Measurements from ENCODE around the gene TEX14.

TEX14 gene

DNA sequence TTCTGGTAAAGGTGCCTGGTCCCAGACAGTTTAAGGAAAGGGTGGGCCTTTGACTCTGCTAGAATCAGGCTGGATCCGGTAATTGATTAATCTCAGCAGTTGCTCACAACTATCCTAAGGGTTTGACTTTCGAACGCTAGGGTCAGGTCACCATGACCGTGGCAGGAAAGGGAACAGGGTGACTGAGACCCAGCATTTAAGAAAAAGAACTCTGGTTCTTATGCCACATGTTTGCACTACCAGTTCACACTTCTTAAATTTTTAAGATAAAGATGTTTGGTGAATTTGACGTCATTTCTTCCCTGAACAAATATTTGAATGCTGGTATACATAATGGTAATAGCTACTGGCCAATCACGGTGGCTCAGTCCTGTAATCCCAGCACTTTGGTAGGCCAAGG is 52.2 kb downstream of the TEX14 start:
- Histone ChIP-seq H3K36me3 (ENCODE audit: control insufficient read depth, insufficient read depth, low read length) (no peaks in the 10 kb centered on the region), H3K4me3 (replicated peaks; ENCODE audit: low read depth, low read length) (no peak overlapping the region), H3K27me3 (replicated peaks; ENCODE audit: control insufficient read depth, insufficient read depth, low read length) (no peaks in the 10 kb centered on the region)
- no peak for DNase-seq (ENCODE audit: extremely low read depth, insufficient read length)
- TF ChIP-seq CTCF (IDR thresholded peaks at IDR 0.05; ENCODE audit: insufficient read depth, low read length, poor library complexity, severe bottlenecking): no peak

- H3K36me3 ChIP-seq (ENCODE audit: control insufficient read depth, insufficient read depth, low read length): no peaks in the 10 kb centered on the region
- no peaks in the 10 kb centered on the region for H3K27me3 ChIP-seq (replicated peaks; ENCODE audit: control insufficient read depth, insufficient read depth, low read length)
- TF ChIP-seq CTCF (IDR thresholded peaks at IDR 0.05; ENCODE audit: insufficient read depth, low read length, poor library complexity, severe bottlenecking): no peak
- no peak for DNase-seq (ENCODE audit: extremely low read depth, insufficient read length)
- H3K4me3 ChIP-seq (replicated peaks; ENCODE audit: low read depth, low read length): no peak overlapping the region
These were observed 54.8 kb downstream of the TEX14 start for GRCh38 chr17:58637011-58637570.

- Histone ChIP-seq H3K4me3 (replicated peaks; ENCODE audit: low read depth, low read length) (peak overlapping the region; percentile 49), H3K36me3 (ENCODE audit: control insufficient read depth, insufficient read depth, low read length) (no peaks in the 10 kb centered on the region), H3K27me3 (replicated peaks; ENCODE audit: control insufficient read depth, insufficient read depth, low read length) (no peaks in the 10 kb centered on the region)
- no peak for TF ChIP-seq CTCF (IDR thresholded peaks at IDR 0.05; ENCODE audit: insufficient read depth, low read length, poor library complexity, severe bottlenecking)
- peak; percentile 13 for DNase-seq (ENCODE audit: extremely low read depth, insufficient read length)
These were observed 59.2 kb downstream of the TEX14 start for GRCh38 chr17:58632324-58633314.

DNA sequence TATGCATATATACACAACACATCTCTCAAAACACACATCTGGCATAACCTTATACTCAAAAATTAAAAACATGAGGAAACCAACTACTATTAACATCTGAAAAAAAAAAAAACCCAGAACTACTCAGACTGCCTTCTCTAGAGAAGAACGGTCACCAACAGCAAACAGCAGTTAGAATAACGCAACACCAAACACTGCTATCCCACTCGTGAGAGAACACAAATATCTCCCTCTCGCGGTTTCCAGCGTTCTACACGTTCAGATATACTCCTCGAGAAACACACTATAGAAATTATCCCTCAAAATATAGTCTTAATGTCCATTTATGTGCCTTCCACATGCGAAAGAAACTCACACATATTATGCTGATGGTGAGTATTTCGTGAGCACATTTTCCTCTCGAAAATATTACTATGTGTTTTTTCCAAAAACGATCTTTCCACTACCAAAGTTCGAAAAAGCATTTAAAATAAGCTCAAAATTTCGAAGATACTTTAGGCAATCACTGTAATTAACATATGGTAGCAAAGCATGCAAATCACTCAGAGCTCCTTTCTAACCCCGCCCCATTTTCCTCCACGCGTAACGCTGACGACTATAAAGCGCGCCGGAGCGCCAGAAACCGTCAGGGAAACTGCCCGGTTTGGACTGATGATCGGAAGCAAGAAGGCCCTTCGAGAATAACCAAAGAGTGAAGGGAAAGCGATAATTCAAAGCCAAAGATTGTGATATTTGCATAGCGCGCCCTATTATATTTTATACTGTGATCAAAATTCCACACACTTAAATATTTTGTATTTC is 60.1 kb downstream of the TEX14 start:
- DNase-seq (ENCODE audit: extremely low read depth, insufficient read length): peak; percentile 90
- no peak for TF ChIP-seq CTCF (IDR thresholded peaks at IDR 0.05; ENCODE audit: insufficient read depth, low read length, poor library complexity, severe bottlenecking)
- Histone ChIP-seq H3K4me3 (replicated peaks; ENCODE audit: low read depth, low read length) (peak overlapping the region; percentile 49), H3K36me3 (ENCODE audit: control insufficient read depth, insufficient read depth, low read length) (no peaks in the 10 kb centered on the region), H3K27me3 (replicated peaks; ENCODE audit: control insufficient read depth, insufficient read depth, low read length) (no peaks in the 10 kb centered on the region)

GRCh38 chr17:58630883-58631522 is 60.8 kb downstream of the TEX14 start:
- Histone ChIP-seq H3K4me3 (replicated peaks; ENCODE audit: low read depth, low read length) (no peak overlapping the region), H3K27me3 (replicated peaks; ENCODE audit: control insufficient read depth, insufficient read depth, low read length) (no peaks in the 10 kb centered on the region), H3K36me3 (ENCODE audit: control insufficient read depth, insufficient read depth, low read length) (no peaks in the 10 kb centered on the region)
- TF ChIP-seq CTCF (IDR thresholded peaks at IDR 0.05; ENCODE audit: insufficient read depth, low read length, poor library complexity, severe bottlenecking): no peak
- peak; percentile 75 for DNase-seq (ENCODE audit: extremely low read depth, insufficient read length)
